Activated CD8-positive, alpha-beta memory T cell treated with anti-CD3 and anti-CD28 coated beads, Interleukin-2, amount 50 U/mL, for 24 hours (primary cell): ENCODE results near the gene ZNF813.
"Not testable (repeated sequence)": the region's sequence is repeated elsewhere in the genome, so short reads cannot be mapped to it uniquely, and the experiment has no call there.

Experiments
- DNase-seq: peaks from one replicate; pipeline ENCODE4 v3.0.0-alpha.2; 2020; ENCODE audit errors: extremely low read depth

Gene ZNF813

DNA sequence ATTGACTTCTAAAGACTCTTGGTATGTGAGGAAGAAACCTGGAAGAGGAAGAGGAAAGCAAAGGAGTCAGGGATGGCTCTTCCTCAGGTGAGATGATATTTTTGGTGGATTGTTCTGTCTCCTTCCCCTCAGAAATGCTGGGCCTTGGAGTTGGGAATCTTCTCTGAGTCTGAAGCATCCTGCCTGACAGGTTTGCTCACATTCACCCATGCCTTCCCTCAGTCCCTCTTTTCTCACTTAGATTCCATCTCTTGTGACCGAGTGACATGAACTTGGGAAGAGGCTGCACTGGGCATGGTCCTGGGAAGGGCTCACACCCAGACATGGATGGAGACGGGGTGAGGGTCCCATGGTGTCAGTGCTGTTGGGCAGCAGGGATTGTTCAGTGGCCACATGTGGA is 16.2 kb downstream of the ZNF813 start:
- DNase-seq = not testable (repeated sequence)

DNA sequence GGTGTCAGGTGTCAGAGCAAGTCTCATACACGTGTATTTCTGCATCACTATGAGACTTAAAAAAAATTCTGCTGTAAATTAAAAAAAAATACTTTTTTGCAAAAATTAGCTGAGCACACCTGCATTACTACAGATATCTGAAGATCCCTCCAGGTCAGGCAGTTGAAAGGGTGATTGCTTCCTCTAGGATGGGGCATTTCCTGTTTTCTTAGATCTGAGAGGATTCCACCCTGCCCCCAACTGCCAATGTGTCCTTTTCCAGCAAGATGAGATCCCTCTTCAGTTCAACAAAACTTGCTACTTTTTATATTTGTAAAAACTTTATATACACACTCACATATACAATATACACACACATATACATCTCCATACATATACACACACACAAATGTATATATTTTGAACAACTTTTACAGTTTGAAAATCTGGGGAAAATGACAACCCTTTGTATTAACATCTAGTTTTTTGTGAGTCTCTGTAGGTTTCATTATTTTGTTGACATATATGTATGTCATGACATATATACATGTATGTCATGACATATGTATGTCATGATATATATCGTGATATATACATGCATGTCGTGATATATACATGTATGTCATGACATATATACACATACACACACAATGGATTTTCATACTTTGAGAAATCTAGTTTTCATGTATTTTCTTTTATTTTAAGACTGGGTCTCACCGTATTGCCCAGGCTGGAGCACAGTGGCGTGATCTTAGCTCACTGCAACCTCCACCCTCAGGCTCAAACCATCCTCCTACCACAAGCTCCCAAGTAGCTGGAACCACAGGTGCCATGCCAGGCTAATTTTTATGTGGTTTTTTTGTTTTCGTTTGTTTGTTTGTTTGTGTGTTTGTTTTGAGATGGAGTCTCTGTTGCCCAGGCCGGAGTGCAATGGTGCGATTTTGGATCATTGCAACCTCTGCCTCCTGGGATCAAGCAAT is 17.8 kb downstream of the ZNF813 start:
- DNase-seq = no peak

DNA sequence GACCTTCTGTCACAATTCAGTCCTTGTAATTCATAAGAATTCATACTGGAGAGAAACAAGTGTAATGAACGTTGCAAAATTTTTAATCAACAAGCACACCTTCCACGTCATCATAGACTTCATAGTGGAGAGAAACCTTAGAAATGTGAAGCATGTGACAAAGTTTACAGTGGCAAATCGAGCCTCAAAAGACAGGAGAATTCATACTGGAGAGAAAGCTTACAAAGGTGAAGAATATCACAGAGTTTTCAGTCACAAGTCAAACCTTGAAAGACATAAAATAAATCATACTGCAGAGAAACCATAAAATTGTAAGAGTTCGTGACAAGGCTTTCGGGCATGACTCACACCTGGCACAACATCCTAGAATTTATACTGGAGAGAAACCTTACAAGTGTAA is 24.6 kb downstream of the ZNF813 start:
- DNase-seq = no peak

DNA sequence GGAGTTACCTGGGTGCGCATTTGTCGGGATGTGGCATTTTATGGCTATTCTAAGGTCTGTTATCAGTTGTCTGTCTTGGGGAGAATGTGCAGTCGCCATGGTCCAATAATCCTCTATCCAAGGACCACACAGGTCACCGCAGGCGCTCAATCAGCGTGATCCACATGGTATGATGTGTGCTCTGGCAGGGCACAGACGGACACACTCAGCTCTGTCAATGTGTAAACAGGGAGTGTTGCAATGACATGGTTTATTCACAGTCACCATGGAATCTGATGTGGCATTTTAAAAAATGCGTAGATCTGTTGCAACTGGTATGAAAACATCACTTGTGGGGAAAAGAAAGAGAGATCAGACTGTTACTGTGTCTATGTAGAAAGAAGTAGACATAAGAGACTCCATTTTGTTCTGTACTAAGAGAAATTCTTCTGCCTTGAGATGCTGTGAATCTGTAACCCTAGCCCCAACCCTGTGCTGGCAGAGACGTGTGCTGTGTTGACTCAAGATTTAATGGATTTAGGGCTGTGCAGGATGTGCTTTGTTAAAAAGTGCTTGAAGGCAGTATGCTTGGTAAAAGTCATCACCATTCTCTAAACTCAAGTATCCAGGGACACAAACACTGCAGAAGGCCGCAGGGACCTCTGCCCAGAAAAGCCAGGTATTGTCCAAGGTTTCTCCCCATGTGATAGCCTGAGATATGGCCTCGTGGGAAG is 29.9 kb downstream of the ZNF813 start:
- DNase-seq = not testable (repeated sequence)

DNA sequence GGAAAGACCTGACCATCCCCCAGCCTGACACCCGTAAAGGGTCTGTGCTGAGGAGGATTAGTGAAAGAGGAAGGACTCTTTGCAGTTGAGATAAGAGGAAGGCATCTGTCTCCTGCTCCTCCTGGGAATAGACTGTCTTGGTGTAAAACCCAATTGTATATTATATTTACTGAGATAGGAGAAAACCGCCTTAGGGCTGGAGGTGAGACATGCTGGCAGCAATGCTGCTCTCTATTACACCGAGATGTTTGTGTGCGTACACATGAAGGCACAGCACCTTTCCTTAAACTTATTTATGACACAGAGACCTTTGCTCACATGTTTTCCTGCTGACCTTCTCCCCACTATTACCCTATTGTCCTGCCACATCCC is 30.5 kb downstream of the ZNF813 start:
- not testable (repeated sequence) for DNase-seq

DNA sequence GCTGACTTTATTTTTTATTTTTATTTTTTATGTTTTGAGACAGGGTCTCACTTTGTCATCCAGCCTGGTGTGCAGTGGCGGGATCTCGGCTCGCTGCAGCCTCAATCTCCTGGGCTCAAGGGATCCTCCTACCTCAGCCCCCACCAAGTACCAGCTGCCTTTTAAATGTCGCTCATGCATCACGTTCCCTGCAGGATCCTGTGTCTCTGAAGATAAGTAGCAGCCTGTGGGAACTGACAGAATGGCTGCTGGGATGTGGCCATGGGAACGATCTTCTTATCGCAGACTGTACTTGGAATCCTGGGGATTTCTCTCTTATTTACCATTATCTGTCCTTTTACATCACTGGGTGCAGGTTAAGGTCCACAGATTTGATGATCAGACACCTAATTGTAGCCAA is 35.6 kb downstream of the ZNF813 start:
- DNase-seq = not testable (repeated sequence)

DNA sequence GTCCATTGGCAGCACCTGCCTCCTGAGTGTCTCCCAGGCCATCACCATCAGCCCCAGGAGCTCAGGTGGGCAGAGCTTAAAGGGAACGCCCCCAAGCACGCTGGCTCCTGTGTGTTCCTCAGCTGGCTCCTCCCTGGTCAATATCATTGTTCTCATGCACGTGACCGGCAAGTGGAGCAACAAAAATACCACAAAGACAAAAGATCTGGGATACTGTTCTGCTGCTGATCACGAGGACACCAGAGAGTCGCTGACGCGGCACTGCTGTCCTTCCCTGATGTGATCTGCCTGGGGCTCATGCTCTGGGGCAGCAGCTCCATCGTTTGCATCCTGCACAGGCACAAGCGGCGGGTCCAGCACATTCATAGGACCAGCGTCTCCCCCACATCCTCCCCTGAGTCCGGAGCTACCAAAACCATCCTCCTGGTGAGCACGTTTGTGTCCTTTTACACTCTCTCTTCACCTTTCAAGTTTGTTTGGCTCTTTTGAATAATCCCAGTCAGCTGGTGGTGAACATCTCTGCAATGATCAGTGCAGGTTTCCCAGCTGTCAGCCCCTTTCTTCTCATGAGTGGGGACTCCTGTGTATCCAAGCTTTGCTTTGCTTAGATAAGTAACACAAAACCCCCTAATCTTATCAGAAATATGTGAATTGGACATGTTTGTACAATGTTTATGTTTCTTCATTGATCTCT is 36.3 kb downstream of the ZNF813 start:
- not testable (repeated sequence) for DNase-seq

DNA sequence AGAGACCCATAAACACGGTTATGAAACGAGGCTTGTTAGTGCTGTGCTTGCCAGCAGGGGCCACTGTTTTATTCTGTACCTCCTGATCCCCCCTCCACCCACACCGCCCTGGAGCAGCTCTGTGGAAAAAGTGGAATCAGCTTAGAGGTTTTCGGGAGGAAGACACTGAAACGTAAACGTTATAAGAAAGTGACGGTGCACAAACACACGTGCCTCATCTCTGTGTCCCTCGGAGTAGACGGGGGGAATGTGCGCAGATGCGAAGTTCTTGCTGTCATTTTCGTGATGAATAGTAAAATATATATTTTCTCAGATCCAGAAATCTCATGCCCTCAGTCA is 36.8 kb downstream of the ZNF813 start:
- not testable (repeated sequence) for DNase-seq

DNA sequence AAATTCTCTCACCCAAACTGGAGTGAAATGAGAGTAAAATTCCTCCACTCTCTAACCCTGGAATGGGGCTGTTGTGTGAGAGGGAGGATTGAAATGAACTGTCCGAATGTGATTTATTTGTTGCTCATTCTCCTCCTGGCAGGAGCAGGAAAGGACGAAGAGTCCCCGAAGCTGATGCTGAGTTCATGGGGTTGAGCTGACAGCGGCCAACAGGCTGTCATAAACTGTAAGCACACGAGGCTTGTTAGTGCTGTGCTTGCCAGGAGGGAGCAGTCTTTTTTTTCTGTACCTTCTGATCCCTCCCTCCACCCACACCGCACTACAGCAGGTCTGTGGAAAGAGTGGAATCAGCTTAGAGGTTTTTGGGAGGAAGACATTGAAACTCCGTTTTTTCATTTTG is 37.4 kb downstream of the ZNF813 start:
- no peak for DNase-seq

DNA sequence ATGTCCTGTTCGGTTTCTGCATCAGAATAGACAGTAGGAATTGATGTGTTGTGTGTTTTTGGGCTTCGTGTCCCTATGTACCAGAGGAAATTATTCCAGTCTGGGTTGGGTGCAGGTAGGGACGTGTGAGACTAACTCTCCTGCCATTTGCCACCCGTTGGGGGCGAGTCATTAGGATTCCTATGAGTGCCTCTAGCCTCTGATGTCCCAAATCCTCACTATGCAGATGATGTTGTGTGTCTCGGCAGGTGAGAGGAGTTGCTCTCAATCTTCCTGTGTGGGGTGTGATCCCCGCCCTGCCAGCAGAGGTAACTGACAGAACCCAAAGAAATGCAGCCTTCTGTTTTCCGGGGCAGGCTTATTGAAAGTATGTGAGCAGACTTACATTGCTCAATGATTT is 39.2 kb downstream of the ZNF813 start:
- DNase-seq = no peak

DNA sequence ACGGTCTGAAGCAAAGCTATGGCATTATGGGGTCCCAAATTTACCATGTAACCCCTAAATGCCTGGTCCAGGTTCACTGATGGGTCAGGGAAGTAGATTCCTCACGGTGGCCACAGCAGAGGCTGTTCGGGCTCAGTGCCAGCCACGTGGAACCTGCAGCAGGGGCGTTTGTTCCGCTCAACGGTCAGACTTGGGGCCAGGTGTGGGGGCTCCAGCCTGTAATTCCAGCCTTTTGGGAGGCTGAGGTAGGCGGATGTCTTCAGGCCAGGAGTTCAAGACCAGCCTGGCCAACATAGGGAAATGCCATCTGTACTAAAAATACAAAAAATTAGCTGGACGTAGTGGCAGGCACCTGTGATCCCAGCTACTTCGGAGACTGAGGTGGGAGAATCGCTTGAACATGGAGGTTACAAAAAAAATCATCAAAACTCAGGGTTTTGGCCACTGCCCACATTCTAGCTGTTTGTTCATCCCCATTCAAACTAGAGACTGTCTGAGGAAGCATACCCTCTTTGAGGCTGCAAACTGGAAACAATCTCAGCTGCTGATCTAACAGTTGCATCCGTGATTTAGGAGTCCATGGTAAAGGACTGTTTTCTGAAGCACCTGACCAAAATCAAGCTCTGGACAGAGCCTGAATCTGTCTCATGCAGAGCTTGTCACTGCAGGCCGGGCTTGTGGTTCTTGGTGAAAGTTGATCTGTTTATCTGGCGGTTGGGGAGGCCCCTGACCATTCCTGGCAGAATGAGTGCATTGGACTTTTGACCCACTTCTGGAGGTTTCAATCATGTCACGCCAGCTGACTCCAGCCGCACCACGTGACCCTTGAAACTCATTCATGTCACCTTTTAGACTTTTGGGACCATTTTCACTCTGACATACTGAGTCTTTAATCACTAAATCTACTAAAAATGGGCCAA is 40.2 kb downstream of the ZNF813 start:
- no peak for DNase-seq

DNA sequence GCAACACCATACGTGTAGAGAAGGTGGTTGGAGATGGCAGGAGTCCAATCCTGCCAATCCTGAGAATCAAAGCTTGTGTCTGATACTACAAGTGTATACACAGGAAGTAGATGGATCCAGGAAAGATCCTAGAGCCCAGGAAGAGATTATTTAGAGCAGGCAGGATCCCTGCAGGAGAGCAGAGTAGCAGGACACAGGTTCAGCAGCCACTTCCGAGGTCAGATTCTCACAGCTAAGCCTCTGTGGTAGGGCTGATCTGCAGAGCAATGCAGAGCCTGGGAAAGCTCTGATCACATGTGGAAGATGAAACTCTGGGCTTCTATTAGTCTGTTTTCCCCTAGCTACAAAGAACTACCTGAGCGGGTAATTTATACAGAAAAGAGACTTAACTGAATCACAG is 41.9 kb downstream of the ZNF813 start:
- no peak for DNase-seq

DNA sequence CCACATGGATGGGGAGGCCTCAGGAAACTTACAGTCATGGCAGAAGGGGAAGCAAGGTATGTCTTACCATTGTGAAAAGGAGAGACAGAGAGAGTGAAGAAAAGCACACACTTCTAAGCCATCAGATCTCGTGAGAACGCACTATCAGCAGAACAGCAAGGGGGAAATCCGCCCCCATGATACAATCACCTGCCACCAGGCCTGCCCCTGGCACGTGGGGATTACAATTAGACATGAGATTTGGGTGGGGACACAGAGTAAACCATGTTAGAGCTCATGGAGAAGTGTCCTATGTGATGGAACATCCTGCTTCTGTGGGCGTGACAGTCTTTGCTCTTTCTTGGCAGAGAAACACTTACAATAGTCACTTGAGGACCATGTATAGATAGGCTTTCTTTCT is 42.3 kb downstream of the ZNF813 start:
- DNase-seq = no peak

DNA sequence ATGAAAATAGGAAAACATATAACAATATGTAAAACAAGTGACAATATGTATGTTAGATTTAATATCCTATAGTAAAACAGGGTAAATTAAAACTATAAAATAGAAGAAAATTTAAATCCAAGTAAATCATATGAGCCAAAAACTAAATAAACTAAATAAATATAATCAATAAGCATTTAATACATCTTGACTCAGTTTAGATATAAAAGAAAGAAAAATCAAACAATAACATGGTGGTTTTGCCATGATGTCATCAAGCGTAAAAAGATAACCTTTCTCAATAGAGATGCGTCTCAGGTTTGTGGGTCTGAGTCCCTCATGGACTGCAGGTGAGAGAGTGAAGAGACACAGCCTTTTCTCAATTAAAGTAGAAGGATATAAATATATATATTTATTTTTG is 43.8 kb downstream of the ZNF813 start:
- no peak for DNase-seq

DNA sequence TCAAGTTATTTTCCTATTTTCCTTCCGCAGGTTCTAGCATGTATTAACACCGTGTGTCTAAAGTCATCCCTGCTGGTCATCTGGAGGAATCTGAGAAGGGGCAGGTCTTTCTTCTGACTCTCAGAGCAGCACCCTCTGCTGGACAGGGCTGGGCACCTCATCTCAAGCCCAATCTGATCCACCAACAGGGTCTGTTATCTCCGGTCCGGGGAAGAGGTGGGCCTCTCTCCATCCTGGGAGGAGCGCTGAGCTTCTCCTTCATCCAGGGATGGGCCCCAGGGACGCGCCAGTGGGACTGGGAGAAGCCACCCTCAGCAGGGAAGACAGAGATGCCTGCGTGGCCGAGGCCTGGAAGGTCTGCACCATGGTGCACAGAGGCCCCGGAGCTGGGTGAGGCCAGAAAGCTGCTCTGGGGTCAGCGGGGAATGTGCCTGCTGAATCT is 44.4 kb downstream of the ZNF813 start:
- no peak for DNase-seq

DNA sequence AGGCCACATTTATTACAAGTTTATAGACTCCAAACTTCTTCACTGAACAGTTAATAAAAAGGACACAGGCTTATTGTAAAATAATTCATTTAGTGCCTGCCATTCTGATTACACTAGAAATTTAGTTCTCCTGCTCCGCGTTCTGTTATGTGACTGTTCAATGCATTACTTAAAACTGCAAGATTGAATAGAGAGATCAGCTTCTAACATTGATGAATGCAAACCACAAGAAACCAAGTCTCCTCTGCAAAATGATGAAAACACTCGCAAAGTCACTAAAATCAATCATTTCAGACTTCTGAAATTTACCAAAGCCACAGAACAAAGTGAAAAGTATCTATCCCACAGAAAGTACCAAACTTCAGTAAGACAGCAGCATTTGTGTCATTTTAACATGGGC is 47.5 kb downstream of the ZNF813 start:
- not testable (repeated sequence) for DNase-seq

DNA sequence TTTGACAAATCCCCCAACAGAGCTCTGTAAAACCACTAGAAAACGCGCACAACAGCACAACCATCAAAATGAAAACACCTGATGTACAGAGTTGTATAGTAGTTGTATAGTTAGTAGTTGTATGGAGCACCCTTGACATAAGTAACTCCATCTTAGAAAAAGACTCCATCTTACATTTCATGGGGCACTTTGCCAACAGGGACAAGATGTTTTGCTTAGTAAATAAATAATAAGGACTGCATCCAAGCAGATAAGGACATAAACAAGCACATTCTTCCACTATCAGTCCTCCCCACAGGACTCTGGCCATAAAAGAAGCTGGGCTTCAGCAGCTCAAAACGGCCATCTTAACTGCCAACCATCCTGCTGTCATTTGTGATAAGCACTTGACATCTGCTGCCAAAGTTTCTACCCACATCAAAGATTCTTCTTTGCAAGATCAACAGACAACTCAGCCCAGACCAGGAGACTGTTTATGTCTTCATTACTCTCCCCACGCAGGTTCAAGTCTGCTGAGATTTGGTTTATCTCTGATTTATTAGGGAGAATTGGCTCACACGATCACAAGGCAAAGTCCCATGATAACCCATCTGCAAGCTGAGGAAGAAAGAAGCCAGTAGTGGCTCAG is 49.7 kb downstream of the ZNF813 start:
- DNase-seq = no peak

DNA sequence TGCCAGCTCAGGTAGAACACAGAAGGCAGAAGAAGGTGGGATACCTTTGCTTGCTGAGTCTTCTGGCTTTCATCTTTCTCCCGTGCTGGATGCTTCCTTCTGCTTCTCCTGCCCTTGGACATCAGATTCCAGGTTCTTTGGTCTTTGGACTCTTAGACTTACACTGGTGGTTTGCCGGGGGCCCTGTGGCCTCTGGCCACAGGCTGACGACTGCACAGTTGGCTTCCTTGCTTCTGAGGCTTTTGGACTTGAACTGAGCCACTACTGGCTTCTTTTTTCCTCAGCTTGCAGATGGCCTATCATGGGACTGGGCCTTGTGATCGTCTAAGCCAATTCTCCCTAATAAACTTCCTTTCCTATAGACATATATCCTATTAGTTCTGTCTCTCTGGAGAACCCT is 50.6 kb downstream of the ZNF813 start:
- no peak for DNase-seq

DNA sequence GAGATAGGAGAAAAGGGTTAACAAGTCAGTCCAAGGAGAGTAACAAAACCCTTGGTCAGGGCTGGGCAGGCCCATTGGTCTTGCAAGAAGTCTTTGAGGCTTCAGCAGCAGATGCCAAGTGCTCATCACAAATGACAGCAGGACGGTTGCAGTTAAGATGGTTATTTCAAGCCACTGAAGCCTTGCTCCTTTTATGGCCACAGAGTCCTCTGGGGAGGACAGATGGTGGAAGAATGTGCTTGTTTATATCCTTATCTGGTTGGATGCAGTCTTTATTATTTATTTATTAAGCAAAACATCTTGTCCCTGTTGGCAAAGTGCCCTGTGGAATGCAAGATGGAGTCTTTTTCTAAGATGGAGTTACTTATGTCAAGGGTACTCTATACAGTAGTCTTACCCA is 51.2 kb downstream of the ZNF813 start:
- no peak for DNase-seq

DNA sequence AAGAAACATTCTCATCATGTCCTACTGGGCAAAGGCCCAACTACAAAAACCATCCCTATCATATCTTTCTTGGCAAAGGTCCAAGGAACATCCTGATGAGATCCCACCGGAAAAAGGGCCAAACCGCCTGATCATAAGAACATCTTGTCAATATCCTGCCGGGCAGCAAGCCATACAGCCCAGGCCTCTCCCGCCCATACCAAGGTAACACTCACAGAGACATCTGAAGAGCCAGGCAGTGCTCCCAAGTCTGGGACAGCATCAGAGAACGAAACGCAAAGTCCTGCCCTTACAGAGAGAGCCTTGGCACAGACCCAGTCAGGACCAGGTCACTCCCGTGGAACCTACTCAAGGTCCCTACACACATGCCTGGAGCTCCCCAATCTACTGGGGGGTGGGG is 51.9 kb downstream of the ZNF813 start:
- DNase-seq = no peak

DNA sequence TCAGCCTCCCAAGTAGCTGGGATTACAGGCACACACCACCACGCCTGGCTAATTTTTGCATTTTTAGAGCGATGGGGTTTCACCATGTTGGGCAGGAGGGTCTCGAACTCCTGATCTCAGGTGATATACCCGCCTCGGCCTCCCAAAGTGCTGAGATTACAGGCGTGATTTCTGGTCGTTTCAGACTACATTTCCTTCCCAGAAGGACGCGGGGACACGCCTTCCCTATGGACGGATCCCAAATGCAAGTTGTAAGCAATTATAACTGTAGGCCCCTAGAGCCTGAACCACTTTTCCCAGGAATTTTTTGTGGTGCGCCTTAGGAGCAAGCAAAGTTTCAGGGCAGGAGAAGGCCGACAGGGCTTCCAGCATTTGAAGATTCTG is 52.6 kb downstream of the ZNF813 start:
- DNase-seq = no peak
